Peyer's patch (tissue), 4 donors: ENCODE measurements around the gene SSMEM1.

Experiments used
- CTCF ChIP-seq, 6 experiments: fragments of 450-650 bp in 4 of 6; fragments of 200-600 bp in 2 of 6; sonication (generic) in 1 of 6; IDR thresholded peaks; one replicate each; pipeline ENCODE4 v1.5.1; 2017 to 2019; ENCODE audit warnings: antibody characterized with exemption in 6 of 6, mild to moderate bottlenecking in 3 of 6, moderate library complexity in 1 of 6
- POLR2A ChIP-seq, 2 donors: fragments of 450-650 bp; IDR thresholded peaks; one replicate each; pipeline ENCODE4 v1.5.1; 2017; ENCODE audit warnings: antibody characterized with exemption in 2 of 2, mild to moderate bottlenecking in 2 of 2, moderate library complexity in 2 of 2

GRCh38 chr7:130207642-130208041 is at the start of gene SSMEM1:
- TF ChIP-seq POLR2A (IDR thresholded peaks at IDR 0.05) (no peak), CTCF (IDR thresholded peaks at IDR 0.05) (no peak)
